SK-N-SH treated with all-trans-retinoic acid at 6 μM for 48 hours (cell line): ENCODE results near the gene COBL.

Experiments used
- ATAC-seq: fragments of 200-7000 bp; cut with Tn5 transposase; 3 replicates; pipeline ENCODE4 v1.9.1; 2020; ENCODE audit warnings: mild to moderate bottlenecking, moderate library complexity
- ARNTL ChIP-seq: fragments of 450-650 bp; formaldehyde crosslinking; IDR thresholded peaks from 2 replicates; pipeline ENCODE4 v1.5.0; 2020; ENCODE audit warnings: low read depth, mild to moderate bottlenecking, moderate library complexity, borderline replicate concordance
- BACH2 ChIP-seq: fragments of 250-450 bp; sonication (Bioruptor Pico); IDR thresholded peaks from 2 replicates; pipeline ENCODE4 v1.9.0; 2021; ENCODE audit warnings: mild to moderate bottlenecking, borderline replicate concordance
- ESRRG ChIP-seq: fragments of 250-450 bp; sonication (Bioruptor Pico); IDR thresholded peaks from 2 replicates; pipeline ENCODE4 v1.6.1; 2021; ENCODE audit warnings: mild to moderate bottlenecking
- GLIS3 ChIP-seq: fragments of 250-450 bp; sonication (Bioruptor Pico); IDR thresholded peaks from 2 replicates; pipeline ENCODE4 v1.5.0; 2020; ENCODE audit warnings: mild to moderate bottlenecking, moderate library complexity
- ISL1 ChIP-seq: fragments of 250-450 bp; sonication (Bioruptor Pico); IDR thresholded peaks from 2 replicates; pipeline ENCODE4 v2.1.2; 2022; ENCODE audit warnings: mild to moderate bottlenecking, moderate library complexity
- RARB ChIP-seq: fragments of 250-450 bp; sonication (Bioruptor Pico); IDR thresholded peaks from 2 replicates; pipeline ENCODE4 v1.8.0; 2021; ENCODE audit warnings: mild to moderate bottlenecking, moderate library complexity
- SNAI2 ChIP-seq: fragments of 250-450 bp; sonication (Bioruptor Pico); IDR thresholded peaks from 2 replicates; pipeline ENCODE4 v1.5.0; 2020; ENCODE audit warnings: mild to moderate bottlenecking, moderate library complexity
- TCF4 ChIP-seq: fragments of 250-450 bp; sonication (Bioruptor Pico); IDR thresholded peaks from 2 replicates; pipeline ENCODE4 v1.8.0; 2021; ENCODE audit warnings: mild to moderate bottlenecking, moderate library complexity, borderline replicate concordance
- TOX ChIP-seq: fragments of 250-450 bp; sonication (Bioruptor Pico); IDR thresholded peaks from 2 replicates; pipeline ENCODE4 v1.8.0; 2021; ENCODE audit warnings: mild to moderate bottlenecking, moderate library complexity, borderline replicate concordance
- ZC3H10 ChIP-seq: fragments of 250-450 bp; sonication (Bioruptor Pico); IDR thresholded peaks from 2 replicates; pipeline ENCODE4 v1.5.1; 2021; ENCODE audit warnings: mild to moderate bottlenecking, moderate library complexity
- ZFP30 ChIP-seq: fragments of 450-650 bp; formaldehyde crosslinking; IDR thresholded peaks from 2 replicates; pipeline ENCODE4 v1.5.0; 2022; ENCODE audit warnings: mild to moderate bottlenecking, moderate library complexity
- ZNF565 ChIP-seq: fragments of 450-650 bp; formaldehyde crosslinking; conservative IDR thresholded peaks from 2 replicates; pipeline ENCODE4 v1.5.0; 2020; ENCODE audit warnings: low read depth, mild to moderate bottlenecking, moderate library complexity
- ZNF8 ChIP-seq: fragments of 450-650 bp; formaldehyde crosslinking; IDR thresholded peaks from 2 replicates; pipeline ENCODE4 v1.5.0; 2020; ENCODE audit warnings: mild to moderate bottlenecking, moderate library complexity
- TF ChIP-seq, protein P1 (sequence below): fragments of 250-450 bp; sonication (Bioruptor Pico); IDR thresholded peaks from 2 replicates; pipeline ENCODE4 v1.8.0; 2020; ENCODE audit warnings: mild to moderate bottlenecking, moderate library complexity, borderline replicate concordance
- TF ChIP-seq, protein P2 (sequence below): fragments of 250-450 bp; sonication (Bioruptor Pico); IDR thresholded peaks from 2 replicates; pipeline ENCODE4 v1.5.0; 2020; ENCODE audit warnings: mild to moderate bottlenecking, moderate library complexity
- TF ChIP-seq, protein P3 (sequence below): fragments of 250-450 bp; sonication (Bioruptor Pico); IDR thresholded peaks from 2 replicates; pipeline ENCODE4 v1.8.0; 2021; ENCODE audit warnings: low read depth, mild to moderate bottlenecking, moderate library complexity, borderline replicate concordance

The COBL gene

DNA sequence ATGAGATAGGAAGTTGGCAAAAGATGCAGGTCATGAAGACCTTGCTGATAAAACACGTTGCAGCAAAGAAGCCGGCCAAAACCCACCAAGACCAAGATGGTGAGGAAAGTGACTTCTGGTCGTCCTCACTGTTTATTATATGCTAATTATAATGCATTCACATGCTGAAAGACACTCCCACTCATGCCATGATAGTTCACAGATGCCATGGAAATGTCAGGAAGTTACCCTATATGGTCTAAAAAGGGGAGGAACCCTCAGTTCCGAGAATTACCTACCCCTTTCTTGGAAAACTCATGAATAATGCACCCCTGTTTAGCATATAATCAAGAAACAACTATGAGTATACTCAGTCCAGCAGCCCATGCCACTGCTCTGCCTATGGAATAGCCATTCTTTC, 331.5 kb downstream of the COBL start (continued):
- no peak for TF ChIP-seq ARNTL (CRISPR knock-in tag)
- TF ChIP-seq, all 23 proteins: peak for 0

DNA sequence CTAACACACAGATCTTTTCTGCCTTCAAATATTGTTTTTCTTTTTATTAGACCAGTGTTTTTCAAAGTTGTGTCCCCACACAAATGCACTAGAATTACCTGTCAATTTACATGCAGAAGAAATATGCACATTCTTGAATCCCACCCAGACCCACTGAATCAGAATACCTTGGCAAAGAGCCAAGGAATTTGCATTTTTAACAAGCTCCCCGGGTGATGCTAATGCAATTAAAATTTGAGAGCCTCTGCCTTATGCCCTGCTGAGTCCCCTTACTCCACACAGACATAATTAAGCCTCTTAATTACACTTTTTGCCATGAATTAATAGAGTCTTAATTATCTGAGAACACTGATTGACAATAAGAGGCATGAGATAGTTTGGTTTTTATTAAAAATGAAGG, 332.8 kb downstream of the COBL start:
- ATAC-seq, result no peak
- no peak for TF ChIP-seq BACH2
- TF ChIP-seq, protein P1, sequence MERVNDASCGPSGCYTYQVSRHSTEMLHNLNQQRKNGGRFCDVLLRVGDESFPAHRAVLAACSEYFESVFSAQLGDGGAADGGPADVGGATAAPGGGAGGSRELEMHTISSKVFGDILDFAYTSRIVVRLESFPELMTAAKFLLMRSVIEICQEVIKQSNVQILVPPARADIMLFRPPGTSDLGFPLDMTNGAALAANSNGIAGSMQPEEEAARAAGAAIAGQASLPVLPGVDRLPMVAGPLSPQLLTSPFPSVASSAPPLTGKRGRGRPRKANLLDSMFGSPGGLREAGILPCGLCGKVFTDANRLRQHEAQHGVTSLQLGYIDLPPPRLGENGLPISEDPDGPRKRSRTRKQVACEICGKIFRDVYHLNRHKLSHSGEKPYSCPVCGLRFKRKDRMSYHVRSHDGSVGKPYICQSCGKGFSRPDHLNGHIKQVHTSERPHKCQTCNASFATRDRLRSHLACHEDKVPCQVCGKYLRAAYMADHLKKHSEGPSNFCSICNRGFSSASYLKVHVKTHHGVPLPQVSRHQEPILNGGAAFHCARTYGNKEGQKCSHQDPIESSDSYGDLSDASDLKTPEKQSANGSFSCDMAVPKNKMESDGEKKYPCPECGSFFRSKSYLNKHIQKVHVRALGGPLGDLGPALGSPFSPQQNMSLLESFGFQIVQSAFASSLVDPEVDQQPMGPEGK, result no peak
- TF ChIP-seq ZFP30 (CRISPR knock-in tag), result no peak
- TF ChIP-seq, protein P2, sequence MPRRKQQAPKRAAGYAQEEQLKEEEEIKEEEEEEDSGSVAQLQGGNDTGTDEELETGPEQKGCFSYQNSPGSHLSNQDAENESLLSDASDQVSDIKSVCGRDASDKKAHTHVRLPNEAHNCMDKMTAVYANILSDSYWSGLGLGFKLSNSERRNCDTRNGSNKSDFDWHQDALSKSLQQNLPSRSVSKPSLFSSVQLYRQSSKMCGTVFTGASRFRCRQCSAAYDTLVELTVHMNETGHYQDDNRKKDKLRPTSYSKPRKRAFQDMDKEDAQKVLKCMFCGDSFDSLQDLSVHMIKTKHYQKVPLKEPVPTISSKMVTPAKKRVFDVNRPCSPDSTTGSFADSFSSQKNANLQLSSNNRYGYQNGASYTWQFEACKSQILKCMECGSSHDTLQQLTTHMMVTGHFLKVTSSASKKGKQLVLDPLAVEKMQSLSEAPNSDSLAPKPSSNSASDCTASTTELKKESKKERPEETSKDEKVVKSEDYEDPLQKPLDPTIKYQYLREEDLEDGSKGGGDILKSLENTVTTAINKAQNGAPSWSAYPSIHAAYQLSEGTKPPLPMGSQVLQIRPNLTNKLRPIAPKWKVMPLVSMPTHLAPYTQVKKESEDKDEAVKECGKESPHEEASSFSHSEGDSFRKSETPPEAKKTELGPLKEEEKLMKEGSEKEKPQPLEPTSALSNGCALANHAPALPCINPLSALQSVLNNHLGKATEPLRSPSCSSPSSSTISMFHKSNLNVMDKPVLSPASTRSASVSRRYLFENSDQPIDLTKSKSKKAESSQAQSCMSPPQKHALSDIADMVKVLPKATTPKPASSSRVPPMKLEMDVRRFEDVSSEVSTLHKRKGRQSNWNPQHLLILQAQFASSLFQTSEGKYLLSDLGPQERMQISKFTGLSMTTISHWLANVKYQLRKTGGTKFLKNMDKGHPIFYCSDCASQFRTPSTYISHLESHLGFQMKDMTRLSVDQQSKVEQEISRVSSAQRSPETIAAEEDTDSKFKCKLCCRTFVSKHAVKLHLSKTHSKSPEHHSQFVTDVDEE (CRISPR knock-in tag), result no peak
- TF ChIP-seq TOX (CRISPR knock-in tag), result no peak
- TF ChIP-seq GLIS3 (CRISPR knock-in tag), result no peak
- TF ChIP-seq, protein P3, sequence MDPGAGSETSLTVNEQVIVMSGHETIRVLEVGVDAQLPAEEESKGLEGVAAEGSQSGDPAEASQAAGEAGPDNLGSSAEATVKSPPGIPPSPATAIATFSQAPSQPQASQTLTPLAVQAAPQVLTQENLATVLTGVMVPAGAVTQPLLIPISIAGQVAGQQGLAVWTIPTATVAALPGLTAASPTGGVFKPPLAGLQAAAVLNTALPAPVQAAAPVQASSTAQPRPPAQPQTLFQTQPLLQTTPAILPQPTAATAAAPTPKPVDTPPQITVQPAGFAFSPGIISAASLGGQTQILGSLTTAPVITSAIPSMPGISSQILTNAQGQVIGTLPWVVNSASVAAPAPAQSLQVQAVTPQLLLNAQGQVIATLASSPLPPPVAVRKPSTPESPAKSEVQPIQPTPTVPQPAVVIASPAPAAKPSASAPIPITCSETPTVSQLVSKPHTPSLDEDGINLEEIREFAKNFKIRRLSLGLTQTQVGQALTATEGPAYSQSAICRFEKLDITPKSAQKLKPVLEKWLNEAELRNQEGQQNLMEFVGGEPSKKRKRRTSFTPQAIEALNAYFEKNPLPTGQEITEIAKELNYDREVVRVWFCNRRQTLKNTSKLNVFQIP, result no peak

DNA sequence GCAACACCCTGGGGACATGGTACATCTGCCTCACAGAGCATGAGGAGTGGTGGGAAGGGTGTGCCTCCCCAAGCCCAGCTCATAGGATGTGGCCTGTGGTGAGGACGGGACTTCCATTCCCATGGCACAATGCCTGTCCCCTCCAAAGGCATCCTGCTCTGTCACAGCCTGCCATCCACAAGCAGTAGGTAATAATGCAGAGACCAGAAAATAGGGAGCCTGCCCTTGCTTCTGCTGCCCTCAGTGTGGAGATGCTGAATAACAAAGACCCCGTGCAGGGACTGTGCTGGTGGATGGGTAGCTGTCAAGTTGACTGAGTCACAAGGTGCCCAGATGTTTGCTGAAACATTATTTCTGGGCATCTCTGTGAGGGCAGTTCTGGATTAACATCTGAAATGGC, 334.0 kb downstream of the COBL start:
- peak; percentile 25; the same call in 1 of the 3 replicates for ATAC-seq
- TF ChIP-seq TCF4 (CRISPR knock-in tag) (no peak), BACH2 (no peak), SNAI2 (no peak), RARB (no peak), ZNF8 (CRISPR knock-in tag) (no peak), ISL1 (CRISPR knock-in tag) (no peak), ESRRG (no peak), ZFP30 (CRISPR knock-in tag) (no peak), ZC3H10 (CRISPR knock-in tag) (no peak), ZNF565 (CRISPR knock-in tag) (no peak), ARNTL (CRISPR knock-in tag) (no peak)
- TF ChIP-seq, protein P3, result no peak
- TF ChIP-seq, protein P1, result no peak
- TF ChIP-seq, protein P2 (CRISPR knock-in tag), result no peak
